Osteocyte (in vitro differentiated cells): Measurements from ENCODE around the gene ANK3. TPM values are rescaled to one million over a fixed set of nuclear protein-coding genes. Genes with fewer than 3 reads are reported as not detected.

Experiments used
- DNase-seq: peaks from one replicate; pipeline ENCODE4 v3.0.0; 2021; ENCODE audit warnings: mixed read lengths; ENCODE audit not compliant: unreplicated experiment; ENCODE audit errors: extremely low spot score
- H3K27ac Mint-ChIP-seq: one replicate; pipeline ENCODE4 v1.8.0; 2021; ENCODE audit warnings: mild to moderate bottlenecking, mixed read lengths; ENCODE audit not compliant: unreplicated experiment
- H3K27me3 Mint-ChIP-seq: one replicate; pipeline ENCODE4 v1.8.0; 2021; ENCODE audit warnings: mixed read lengths; ENCODE audit not compliant: unreplicated experiment
- H3K36me3 Mint-ChIP-seq: one replicate; pipeline ENCODE4 v1.8.0; 2021; ENCODE audit warnings: mixed read lengths; ENCODE audit not compliant: unreplicated experiment
- H3K4me1 Mint-ChIP-seq: one replicate; pipeline ENCODE4 v1.8.0; 2021; ENCODE audit warnings: mixed read lengths; ENCODE audit not compliant: unreplicated experiment
- H3K4me3 Mint-ChIP-seq: one replicate; pipeline ENCODE4 v1.8.0; 2021; ENCODE audit warnings: mild to moderate bottlenecking, moderate library complexity, mixed read lengths; ENCODE audit not compliant: unreplicated experiment
- H3K9me3 Mint-ChIP-seq: one replicate; pipeline ENCODE4 v1.8.0; 2021; ENCODE audit warnings: mixed read lengths; ENCODE audit not compliant: unreplicated experiment
- total RNA-seq: library from RNA; stranded (reverse); gene quantifications from 2 replicates; pipeline ENCODE4 v1.2.1, GENCODE V29; 2021
- TF ChIP-seq, protein P1 (sequence below): fragments of 200-600 bp; sonication (generic); IDR thresholded peaks from 2 replicates; pipeline ENCODE4 v1.5.0; 2021; ENCODE audit warnings: antibody characterized with exemption, mild to moderate bottlenecking, moderate library complexity

The ANK3 gene
- total RNA-seq, 1 donor from 2014 or later = 22.0 TPM

DNA sequence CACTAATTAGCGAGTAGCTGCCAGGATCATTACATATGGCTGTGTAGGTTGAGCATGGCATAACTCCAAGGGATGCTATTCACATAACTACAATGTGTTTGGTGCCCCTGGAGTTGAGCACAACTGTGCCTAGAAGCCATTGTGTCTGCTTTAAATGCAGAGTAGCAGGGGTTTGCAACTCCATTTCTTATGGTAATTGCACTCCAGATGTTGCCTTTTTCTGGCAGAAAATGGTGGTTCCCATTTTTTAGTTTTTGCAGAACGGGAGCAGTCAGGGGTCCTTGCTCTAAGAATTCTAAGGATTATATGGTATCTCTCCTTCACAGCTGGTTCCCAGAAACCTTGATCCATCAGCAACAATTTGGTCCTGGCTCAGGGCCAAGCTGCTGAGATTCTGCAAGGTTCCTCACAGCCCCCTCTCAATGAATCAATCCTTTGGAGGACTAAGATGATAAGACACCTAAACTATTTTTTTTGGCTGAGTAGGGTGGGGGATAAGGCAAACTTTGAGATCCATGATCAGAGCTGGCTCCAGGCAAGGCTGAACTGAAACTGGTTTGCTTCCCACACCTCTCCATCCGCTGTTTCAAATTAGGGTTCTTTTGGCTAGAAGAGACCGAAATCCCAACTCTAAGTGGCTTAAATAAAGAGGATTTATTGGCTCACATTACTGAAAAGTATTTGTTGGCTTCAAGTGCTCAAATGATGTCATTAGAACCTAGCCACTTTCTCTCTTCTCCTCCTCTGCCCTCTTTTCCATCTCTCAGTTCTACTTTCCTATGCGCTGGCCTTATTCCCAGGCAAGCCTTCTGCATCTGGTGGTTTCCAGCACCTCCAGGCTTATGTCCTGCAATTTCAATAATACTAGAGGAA is 385.8 kb downstream of the ANK3 start:
- no peak for DNase-seq
- H3K27ac Mint-ChIP-seq = no peak overlapping the region
- no peak overlapping the region for H3K4me3 Mint-ChIP-seq
- TF ChIP-seq, protein P1, sequence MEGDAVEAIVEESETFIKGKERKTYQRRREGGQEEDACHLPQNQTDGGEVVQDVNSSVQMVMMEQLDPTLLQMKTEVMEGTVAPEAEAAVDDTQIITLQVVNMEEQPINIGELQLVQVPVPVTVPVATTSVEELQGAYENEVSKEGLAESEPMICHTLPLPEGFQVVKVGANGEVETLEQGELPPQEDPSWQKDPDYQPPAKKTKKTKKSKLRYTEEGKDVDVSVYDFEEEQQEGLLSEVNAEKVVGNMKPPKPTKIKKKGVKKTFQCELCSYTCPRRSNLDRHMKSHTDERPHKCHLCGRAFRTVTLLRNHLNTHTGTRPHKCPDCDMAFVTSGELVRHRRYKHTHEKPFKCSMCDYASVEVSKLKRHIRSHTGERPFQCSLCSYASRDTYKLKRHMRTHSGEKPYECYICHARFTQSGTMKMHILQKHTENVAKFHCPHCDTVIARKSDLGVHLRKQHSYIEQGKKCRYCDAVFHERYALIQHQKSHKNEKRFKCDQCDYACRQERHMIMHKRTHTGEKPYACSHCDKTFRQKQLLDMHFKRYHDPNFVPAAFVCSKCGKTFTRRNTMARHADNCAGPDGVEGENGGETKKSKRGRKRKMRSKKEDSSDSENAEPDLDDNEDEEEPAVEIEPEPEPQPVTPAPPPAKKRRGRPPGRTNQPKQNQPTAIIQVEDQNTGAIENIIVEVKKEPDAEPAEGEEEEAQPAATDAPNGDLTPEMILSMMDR = no peak
- no peaks in the 10 kb centered on the region for H3K4me1 Mint-ChIP-seq
- H3K9me3 Mint-ChIP-seq = no peaks in the 10 kb centered on the region
- H3K27me3 Mint-ChIP-seq = peaks cover 3% of the 10 kb centered on the region
- no peaks in the 10 kb centered on the region for H3K36me3 Mint-ChIP-seq

DNA sequence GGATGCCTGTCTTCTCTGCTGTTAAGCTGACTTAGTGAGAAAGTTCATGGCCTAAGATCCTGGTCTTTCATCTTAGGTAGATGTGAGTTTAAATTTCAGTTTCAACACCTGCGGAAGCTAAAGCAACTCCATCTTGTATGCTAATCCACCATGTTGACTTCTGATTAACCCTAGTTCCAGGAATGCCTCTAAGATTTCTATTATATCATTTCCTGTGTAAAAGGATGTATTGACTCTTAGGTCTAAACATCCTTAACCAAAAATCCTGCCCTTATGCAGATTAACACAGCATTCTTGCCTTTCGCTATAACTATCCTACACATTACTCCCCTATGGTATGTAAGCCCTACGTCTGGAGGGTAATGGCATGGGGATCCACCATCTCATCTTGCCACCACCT is 388.9 kb downstream of the ANK3 start:
- H3K36me3 Mint-ChIP-seq = no peaks in the 10 kb centered on the region
- TF ChIP-seq, protein P1 = no peak
- H3K27ac Mint-ChIP-seq = no peak overlapping the region
- H3K9me3 Mint-ChIP-seq = no peaks in the 10 kb centered on the region
- peaks cover 5% of the 10 kb centered on the region for H3K27me3 Mint-ChIP-seq
- DNase-seq = no peak
- no peak overlapping the region for H3K4me3 Mint-ChIP-seq
- H3K4me1 Mint-ChIP-seq = no peaks in the 10 kb centered on the region

- peaks cover 6% of the 10 kb centered on the region for H3K27me3 Mint-ChIP-seq
- no peak overlapping the region for H3K27ac Mint-ChIP-seq
- H3K9me3 Mint-ChIP-seq = no peaks in the 10 kb centered on the region
Observed at GRCh38 chr10:59997827-59998525, 391.7 kb downstream of the ANK3 start.

GRCh38 chr10:59995862-59996261 is 393.8 kb downstream of the ANK3 start:
- TF ChIP-seq, protein P1 = no peak
- H3K27me3 Mint-ChIP-seq = peaks cover 12% of the 10 kb centered on the region
- no peak overlapping the region for H3K27ac Mint-ChIP-seq
- H3K4me3 Mint-ChIP-seq = no peak overlapping the region
- no peak for DNase-seq
- no peaks in the 10 kb centered on the region for H3K36me3 Mint-ChIP-seq
- H3K4me1 Mint-ChIP-seq = peaks cover 4% of the 10 kb centered on the region
- H3K9me3 Mint-ChIP-seq = no peaks in the 10 kb centered on the region

More at GRCh38 chr10:59997827-59998525, 391.7 kb downstream of the ANK3 start:
- DNase-seq = no peak
- no peaks in the 10 kb centered on the region for H3K4me1 Mint-ChIP-seq
- TF ChIP-seq, protein P1 = no peak
- H3K4me3 Mint-ChIP-seq = no peak overlapping the region
- H3K36me3 Mint-ChIP-seq = no peaks in the 10 kb centered on the region

GRCh38 chr10:59993931-59994330 is 395.7 kb downstream of the ANK3 start:
- H3K4me1 Mint-ChIP-seq = peaks cover 4% of the 10 kb centered on the region
- H3K27me3 Mint-ChIP-seq = peaks cover 21% of the 10 kb centered on the region
- DNase-seq = no peak
- H3K4me3 Mint-ChIP-seq = no peak overlapping the region
- no peaks in the 10 kb centered on the region for H3K9me3 Mint-ChIP-seq
- H3K36me3 Mint-ChIP-seq = no peaks in the 10 kb centered on the region
- TF ChIP-seq, protein P1 = no peak
- no peak overlapping the region for H3K27ac Mint-ChIP-seq
